Activated gamma-delta T cell (primary cell): ENCODE measurements around the gene PRTFDC1.

Experiments used
- DNase-seq: peaks from one replicate; lab custom pipeline; 2025; lab: John Stamatoyannopoulos, UW

The PRTFDC1 gene

DNA sequence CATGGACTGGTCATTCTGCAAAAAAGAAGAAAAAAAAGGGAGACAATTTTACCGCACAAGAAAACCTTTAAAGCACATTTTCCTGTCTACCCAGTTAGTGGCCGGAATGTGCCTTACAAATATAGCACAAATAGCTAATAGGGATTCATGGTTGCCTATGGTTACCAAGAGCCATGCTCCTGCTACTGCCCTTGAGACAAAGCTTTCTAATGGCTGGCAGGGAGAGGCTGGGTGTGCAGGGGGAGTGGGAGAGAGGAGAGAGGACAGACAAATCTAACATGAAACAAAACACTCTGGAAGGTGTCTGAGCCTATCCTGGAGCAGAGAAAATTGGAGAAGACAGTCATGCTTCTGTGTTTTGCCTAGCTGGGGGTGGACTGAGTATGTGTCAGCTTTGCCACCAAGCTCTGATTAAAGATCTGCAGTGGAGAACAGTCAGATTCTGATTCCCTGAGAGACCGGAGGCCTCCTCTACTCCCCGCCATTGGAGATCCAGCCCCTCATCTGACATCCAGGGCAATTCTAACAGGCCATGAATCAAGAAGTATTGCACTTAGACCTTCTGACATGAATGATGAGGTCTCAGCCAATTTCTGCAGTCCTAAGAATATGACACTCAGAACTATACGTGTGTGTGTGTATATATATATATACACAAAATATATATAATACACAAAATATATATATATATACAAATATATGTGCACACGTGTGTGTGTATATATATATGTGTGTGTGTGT is 80.2 kb downstream of the PRTFDC1 start:
- DNase-seq: no peak

DNA sequence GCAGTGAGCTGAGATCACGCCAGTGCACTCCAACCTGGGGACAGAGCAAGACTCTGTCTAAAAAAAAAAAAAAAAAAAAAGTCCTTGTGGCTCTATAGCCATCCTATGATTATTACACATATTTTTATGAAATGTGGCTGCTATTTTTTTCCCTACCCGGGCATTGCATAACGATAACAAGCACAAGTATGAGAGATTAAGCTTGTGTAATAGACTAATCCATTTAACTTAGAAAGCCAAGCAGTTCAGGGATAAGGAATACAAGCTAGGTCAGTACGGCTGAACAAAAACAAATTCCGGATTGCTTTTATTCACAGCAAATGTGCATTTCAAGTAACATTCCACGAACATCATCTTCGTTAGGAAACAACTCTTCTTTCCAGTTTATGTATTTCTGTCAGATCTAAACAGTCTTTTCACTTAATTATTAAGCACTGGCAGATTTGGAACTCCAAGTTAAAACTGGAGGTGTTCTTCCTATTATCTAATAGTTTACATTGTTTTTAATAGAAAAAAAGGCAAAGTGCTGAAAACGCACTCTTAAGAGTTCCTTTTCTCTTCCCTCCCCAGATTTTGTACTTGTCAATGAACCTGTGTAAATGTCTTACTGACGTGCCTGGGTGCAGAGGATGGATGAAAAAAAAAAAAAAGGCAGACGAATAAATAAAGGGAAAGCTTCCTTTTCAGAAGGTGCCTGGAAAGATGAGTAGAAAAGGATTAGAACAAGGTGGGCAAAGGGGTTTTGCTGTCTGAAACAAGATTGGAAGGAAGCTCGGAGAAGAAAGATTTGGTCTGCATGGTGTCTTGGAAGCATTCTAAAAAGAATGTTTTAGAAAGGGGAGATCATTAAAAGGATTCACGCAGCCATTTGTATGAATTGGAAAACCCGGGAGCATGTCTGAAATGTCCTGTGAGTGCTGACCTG is 81.1 kb downstream of the PRTFDC1 start:
- no peak for DNase-seq

DNA sequence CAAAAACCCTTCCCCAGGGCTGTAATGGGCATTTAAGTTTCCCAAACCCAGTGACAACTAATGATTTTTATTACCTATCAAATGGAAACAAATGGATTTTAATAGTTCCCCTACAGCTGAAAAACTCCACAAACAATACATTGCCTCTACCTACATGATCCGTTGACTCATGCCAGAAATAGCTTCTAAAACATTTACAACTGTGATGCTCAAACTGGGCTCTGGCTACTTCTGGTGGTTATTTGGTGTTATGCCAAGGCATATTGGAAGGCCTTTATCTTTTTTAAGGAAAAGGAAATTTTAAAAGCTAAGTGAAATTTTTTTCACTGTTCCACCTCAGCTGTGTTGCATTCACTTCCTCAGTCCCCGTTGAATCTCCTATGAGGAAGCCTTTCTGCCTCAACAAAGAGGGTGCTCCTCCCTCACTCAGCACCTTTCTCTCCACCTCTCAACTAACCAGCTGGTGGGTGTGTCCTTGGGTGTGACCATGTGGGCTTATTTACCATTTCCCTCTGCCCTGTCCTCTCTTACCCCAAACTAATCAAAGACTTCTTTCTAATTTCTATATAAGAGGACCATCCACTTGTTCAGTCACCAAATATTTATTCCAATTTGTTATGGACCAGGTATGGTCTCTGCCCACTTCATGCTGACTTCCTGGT is 82.9 kb downstream of the PRTFDC1 start:
- DNase-seq: no peak

DNA sequence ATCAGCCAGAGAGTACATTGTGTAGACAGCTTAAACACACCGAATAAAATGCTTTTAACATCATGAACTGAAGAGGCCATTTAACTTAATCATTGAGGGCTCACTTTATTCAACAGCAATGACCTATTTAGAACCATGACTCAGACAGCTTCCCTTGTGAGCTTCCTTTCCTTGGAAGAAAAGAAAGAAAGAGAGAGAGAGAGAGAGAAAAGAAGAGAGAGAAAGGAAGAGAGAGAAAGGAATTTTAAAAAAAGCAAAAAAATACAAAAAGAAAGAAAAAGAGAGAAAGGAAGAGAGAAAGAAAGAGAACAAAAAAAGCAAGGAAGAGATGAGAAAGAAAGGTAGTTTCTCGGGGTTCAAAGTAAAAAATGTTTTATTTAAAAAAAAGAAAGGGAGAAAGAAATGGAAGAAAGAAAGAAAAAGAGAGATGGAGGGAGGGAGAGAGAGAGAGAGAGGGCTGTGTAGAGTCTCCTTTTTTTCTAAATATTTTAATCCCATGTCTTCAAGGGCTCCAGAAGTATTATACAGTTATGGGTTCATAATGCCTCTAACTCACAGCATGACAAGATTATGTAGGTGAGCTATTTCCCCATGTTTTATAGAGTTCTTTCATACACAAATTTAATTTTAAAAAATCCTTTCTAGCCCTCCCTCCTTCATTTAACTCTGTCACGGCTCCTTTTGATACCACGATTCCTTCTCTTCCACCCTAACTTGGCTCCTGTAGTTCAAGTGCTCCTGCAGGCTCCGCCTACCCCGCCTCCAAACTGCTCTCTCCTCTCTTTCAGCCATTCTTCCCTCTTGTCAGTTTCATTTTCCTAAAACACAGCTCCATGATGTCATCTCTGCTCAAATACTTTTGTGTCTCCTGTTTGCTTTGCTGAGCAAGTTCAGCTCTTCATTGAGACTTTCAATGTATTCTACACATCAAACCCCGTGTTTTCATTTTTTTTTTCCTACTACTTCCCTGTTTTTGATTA is 85.5 kb downstream of the PRTFDC1 start:
- DNase-seq: no peak

DNA sequence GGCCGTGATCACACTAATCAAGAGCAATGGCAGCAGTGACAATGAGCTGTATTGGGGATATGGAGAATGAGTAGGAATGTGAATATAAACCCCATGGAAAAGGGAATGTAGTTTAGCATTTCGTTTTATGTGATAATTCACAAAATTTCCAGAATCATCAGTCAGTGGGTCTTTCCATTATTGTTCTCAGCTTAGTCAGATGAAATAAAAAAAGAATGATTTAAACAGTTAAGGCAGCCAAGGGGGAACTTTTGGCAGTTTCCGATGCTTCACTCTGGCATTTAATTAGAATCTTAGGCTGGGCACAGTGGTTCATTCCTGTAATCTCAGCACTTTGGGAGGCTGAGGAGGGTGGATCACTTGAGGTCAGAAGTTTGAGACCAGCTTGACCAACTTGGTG is 86.6 kb downstream of the PRTFDC1 start:
- no peak for DNase-seq

DNA sequence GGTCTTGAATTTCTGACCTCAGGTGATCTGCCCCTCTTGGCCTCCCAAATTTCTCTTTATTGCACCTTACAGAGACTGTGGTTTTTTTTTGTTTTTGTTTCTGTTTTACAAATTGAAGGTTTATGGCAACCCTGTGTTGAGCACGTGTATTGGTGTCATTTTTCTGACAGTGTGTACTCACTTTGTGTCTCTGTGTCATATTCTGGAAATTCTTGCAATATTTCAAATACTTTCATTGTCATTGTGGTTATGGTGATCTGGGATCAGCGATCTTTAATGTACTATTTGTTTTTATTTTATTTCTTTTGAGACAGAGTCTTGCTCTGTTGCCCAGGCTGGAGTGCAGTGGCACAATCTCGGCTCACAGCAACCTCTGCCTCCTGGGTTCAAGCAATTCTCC is 89.8 kb downstream of the PRTFDC1 start:
- no peak for DNase-seq

DNA sequence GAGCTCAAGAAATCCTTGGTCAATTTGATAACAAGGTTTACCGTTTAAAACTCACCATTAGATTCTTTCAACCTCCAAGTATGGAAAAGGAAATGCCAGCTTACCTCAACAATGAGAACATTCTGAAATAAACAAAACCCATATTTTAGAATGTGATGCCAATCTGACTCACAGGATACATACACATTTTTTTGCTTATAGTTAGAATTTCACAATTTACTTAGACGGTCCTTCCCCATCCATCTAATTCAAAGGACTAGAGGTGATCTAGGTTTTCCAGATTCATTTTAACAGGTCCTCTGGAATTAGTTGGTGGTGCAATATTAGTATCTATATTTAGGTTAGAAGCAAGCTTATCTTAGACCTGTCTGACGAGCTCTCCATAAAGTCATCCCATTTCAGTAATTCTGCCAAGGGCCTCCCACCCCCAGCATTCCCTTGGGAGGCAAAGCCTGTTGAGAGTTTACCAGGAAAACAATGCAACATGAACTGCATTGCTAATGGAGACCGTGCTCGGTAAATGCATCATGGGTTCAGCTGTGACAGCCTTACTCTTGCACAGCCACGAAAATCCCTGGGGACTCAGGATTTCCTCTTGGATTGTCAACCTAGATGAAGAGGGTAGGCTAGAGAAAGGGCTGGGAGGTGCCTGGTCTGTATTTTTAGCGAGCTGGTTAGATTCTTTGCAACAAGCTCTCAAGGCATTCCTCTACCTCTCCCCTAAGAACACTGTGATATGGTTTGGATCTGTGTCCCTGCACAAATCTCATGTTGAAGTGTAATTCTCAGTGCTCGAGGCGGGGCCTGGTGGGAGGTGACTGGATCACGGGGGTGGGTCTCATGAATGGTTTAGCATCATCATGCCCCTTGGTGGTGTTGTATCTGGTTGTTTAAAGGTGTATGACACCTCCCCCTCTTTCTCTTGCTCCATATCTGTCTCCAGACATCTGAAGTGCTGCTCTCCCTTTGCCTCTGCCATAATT is 93.8 kb downstream of the PRTFDC1 start:
- DNase-seq: no peak

DNA sequence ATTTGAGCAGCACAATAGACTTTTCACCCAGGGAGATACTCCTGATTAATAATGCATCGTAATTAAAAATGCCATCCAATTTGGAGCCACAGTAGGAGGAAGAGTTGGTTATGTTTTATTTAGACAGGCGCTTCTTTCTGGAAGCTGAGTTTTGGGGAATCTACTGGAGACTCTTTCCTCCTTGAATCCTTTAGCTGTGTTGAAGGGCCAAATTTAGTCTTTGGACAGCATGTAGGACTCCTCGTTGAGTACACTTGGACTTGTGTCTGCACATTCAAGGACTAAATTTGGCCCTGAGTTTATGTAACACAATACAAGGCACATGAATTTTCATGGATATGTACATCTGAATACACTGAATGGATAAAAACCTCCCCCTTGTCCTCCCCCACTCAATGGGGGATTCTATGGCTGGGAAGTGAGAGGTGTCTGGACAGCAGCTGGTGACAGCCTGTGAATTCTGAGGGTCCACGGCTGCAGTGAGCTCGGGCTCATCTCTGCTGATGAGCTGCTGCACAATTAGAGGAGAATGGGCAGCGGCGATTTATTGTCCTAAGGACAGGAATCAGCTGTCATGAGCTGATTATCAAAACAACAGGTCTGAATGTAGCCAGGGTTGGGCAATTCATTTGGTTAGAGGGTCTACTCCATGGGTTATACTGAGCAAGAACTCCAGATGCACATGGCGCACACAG is 95.2 kb downstream of the PRTFDC1 start:
- no peak for DNase-seq

DNA sequence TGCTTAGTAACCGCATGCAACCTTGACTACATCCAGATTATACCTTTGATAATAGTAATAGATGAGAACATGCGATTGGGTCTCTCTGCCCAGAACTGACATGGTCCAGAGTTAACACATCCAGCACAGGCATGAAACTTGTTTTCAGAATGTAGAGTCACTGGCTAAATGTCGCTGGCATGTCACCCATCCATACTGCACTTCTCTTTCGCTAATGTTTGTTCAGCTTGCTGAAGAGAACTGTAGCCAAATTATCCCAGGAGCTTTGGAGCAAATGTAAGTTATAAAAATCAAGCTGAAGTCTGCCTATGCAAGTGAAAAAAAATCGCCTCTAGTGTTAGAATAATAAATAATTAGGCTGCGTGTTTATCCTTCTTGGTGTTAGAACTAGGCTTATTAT is 98.2 kb downstream of the PRTFDC1 start:
- no peak for DNase-seq

DNA sequence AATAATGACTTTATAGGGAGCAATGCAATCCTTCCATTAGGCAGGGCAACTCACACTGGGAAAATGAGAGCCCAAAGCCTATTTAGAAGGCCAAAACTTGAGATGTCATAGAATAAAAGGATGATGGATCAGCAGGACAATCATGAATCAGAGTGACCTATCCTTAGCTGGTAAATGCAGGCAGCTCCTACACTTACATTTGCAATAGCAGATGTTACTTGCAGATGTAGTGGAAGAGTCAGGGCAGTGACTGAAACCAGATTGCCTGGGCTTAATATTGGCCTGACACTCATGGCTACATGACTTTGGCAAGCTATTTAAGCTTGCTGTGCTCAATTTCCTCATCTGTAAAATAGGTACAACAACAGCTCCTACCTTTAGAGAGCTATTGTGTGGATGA is 98.7 kb downstream of the PRTFDC1 start:
- DNase-seq: no peak

DNA sequence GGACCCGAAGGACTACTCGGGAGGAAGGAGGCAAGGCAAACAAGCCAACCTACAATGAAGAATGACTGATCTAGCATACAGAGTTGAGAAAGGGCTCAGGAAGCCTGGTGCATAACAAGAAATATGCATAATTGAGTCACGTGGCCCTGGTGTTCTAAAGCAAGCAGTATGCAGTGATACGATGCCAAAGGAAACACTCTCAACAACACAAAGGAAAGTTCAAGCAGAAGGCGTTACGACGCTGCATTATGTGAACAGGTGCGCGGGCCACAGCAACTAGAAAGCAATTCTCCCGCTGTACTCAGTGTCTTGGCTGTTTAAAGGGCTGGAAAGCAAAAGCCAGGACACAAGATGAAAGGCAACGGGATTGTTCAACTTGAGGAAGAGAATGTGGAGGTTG is 100.8 kb downstream of the PRTFDC1 start:
- DNase-seq: no peak

DNA sequence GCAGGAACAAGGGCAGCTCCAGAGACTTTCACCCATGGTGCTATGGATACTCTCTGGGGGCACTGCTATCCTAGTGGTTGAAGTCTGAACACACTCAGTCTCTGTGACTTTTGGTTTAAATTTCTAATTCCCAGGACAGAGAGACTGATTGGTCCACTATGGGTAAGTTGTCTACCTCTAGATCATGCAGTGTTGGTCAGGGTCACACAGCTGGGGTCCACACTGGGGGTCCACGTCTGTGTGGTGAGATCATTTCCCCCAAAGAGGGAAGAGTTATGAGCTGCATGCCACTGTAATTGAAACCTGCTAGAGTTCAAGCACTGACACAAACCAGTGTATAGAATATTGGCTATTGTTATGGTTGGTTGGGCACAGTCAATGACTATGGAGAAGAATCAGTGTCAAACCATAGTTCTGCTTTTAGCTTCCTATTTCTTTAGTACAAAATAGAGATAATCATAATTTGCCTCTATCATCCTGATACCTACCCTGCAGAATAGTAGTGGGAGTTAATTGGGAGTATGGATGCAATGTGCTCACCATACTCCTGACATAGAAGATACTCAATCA is 101.6 kb downstream of the PRTFDC1 start:
- DNase-seq: no peak

DNA sequence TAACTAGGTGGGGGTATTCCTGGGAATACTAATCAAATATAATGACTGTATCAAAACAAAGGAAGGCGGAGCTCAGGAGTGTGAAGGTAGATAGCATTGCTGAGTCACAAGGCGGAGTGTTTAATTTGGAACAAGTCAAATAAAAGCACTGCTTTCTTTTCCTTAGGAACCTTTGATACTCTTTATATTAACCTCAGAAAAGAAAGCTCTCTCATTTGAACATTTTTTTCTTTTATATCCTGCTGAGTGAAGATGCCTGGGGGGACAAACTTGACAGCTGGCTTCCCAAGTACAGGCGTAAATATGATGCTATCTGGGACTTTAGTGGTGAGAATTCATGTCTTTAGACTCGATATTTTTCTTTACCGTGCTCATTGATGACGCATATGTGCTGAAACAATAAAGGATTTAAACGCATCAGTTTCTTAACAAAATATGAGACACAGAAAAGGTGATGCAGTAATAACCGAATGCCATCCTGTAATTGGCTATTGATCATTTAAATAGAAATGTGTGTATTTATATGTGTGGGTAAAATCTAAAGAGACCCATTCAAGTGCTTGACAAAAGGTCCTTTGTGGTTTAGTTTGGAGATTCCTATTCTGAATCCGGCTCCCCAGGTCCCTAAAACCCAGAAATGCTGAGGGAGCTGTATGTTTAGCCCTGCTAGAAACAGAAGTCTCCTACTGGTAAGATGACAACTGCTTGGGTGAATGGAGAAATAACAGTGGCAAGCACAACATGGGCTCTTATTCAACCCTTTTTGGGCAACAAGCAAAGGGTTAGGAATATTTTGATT is 102.7 kb downstream of the PRTFDC1 start:
- no peak for DNase-seq

DNA sequence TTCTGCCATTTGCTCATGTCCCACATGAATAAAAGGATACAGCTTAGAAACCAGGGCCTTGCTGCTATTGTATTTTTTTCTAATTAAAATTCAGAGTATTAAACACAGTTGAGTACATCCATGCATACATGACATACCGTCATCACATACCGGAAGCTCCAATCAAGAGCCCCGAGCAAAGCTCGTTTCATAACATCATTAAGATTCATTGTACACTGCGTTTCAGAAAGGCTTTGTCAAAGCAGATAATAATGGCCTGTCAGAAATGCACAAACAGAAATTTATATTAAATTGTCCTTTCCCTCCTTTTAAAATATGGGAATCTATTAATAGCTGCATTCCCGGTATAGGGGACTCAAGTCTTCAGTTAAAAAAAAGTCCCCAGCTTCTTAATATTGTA is 103.4 kb downstream of the PRTFDC1 start:
- DNase-seq: no peak

DNA sequence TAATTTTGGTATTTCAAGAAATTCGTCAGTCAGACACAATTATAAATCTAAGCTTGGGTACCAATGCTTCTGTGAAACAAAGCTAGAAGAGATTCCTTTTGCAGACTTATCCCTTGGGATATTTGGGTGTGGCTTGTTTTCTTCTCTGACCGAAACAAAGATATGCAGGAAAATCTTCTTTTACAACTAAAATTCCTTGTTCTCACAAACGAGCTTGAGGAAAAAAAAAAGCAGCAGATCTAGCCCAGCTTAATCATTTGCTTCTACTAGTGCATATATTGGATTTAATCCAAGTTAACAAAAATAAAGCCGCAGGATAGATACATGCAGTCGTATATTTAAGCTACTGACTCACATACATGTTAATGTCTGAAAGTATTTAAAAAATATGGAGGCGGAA is 104.2 kb downstream of the PRTFDC1 start:
- DNase-seq: no peak

DNA sequence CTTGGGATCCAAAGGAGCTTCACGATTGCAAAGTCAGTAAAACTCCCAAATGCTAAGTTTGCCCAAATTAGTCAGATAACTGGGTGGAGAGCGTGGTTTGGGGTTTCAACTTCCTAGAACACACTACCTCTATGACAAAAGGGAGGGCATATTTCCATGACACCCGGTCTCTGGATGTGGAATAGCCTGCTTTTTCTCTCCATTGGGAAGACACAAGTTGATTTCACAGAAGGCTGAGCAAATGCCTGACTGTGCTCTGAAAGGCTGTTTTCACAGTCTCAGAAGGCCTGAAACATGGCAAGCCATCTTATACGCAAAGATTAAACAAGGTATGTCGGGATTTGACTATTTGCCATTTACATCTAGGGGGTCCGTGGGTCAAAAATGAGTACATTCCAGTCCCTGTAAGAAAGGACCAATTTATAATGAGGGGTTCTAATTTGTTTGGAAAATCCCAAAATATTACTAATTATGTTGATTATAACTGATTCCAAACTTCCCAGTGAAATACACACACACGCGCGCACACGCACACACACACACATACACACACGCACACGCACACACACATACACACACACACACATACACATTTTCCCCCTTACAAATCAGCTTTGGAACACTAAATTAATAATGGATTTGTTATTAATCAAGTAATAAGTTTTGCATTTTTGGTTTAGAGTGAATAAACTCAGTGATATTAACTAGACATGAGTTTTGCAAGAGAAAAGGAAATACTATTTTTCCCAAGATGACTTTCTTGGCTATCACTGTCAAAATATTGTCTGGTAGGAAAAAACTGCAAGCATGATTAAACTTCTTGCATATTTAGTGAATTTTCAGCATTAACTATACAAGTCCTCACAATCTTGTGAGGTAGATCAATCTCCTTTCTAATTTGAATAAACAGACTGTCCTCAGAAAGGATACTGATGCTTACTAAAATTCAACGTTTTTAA is 105.0 kb downstream of the PRTFDC1 start:
- DNase-seq: no peak

DNA sequence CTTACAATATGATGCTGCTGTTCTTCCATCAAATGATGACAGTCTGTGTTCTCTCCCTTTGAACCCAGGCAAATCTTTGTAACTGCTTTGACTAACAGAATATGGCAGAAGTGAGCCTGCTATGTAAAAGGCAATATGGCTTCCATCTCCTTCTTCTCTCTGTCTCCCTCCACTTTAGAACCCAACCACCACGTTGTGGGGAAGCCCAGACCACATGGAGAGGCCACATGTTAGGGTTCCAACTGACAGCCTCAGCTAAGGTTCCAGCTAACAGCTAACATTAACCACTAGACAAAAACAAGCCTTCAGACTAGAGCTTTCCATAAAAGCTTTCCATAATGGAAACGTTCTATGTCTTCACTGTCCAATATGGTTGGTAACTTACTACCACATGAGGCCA is 107.7 kb downstream of the PRTFDC1 start:
- no peak for DNase-seq
